Measurements from ENCODE around the gene SREBF2. TPM values are rescaled to one million over a fixed set of nuclear protein-coding genes. Genes with fewer than 3 reads are reported as not detected.

The SREBF2 gene
- total and polyA plus RNA-seq, 2 of the 8 experiments (the other 6 are each of a cell fraction or from before 2014, with no cell fraction given), result 125 to 144 TPM

DNA sequence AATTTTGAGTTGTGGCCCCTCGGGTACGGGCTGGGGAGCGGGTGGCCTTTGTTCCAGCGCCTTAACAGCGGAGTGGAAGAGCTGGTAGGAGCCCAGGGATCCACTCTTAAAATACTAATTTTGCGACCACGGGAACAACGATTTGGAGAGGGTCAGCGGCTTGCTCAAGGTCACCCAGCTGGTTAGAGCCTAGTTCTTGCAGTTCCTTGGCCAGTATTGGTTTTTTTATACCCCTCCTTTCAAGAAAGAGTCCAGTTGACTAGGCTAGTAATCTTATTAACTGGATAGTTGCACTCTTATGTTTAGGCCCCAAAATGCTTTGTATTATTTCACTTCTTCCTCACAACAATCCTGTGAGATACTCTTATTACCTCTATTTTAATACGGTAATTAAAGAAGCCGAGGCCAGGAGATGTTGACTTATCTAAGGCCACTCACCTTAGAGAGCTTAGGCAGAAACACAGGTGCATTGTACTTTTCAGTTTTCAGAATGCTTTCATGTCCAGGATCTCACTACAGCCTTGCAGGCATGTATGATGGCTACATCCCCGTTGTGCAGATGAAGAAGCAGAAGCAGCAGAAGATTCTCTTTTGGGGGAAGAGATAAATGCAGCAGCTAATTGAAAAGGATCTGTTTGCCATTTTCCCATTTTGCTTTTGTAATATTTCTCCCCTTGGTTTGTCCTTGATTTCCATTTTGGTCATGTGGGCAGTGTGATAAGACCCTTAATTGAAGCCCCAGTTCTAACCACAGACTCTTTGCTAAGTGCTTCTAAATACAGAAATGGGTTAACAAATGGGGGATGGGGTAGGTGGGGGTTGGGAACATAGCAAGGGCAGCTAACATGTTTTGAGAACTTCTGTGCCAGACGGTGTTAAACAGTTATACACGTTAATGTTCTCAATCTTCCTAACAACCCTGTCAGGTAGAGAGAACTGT, 1.4 kb downstream of the SREBF2 start:
- Histone ChIP-seq H3K56ac (replicated peaks; ENCODE audit: insufficient read length, low read depth, low read length) (peak overlapping the region; percentile 70), H3K27ac (ENCODE audit: low read depth, low read length) (0 out of 2 replicates have a peak overlapping the region, but pooled peaks have one; percentile 88), H4K5ac (ENCODE audit: insufficient read length, low read depth, low read length) (peak overlapping the region; percentile 87), H3K23ac (ENCODE audit: insufficient read length) (no peak overlapping the region), H4K20me1 (replicated peaks in 1 of 2; ENCODE audit: control insufficient read depth in 1 of 2, insufficient read depth in 2 of 2, low read length in 2 of 2) (peaks cover 0 to 11% of the 10 kb centered on the region in 2 experiments), H4K8ac (ENCODE audit: extremely low read depth, insufficient read depth, low read length) (peak overlapping the region; percentile 97; the same call in 1 of the 2 replicates), H2BK20ac (ENCODE audit: low read length) (no peak overlapping the region), H4K91ac (replicated peaks; ENCODE audit: insufficient read length, low read length) (peak overlapping the region; percentile 57), H3K4ac (replicated peaks; ENCODE audit: insufficient read length, low read depth, low read length) (peak overlapping the region; percentile 53), H2AFZ (ENCODE audit: low read length) (no peak overlapping the region), H3K14ac (ENCODE audit: insufficient read length) (no peak overlapping the region), H3K79me2 (ENCODE audit: control insufficient read depth in 1 of 2, insufficient read depth in 2 of 2, low read length in 2 of 2) (peaks cover 32 to 54% of the 10 kb centered on the region in 2 experiments), H3K36me3 (ENCODE audit: control insufficient read depth in 2 of 4, insufficient read depth in 4 of 4, low read length in 3 of 4) (peaks cover 5 to 26% (median 19%) of the 10 kb centered on the region in 4 experiments), H3K4me3 (ENCODE audit: extremely low read depth in 1 of 4, insufficient read depth in 2 of 4, low read depth in 3 of 4, low read length in 4 of 4) (peak overlapping the region; percentile 76 to 87 (median 85)), H3K9ac (replicated peaks in 1 of 4; ENCODE audit: extremely low read depth in 1 of 4, low read depth in 3 of 4, low read length in 3 of 4) (peak overlapping the region; percentile 56 to 97 (median 84)), H3K79me1 (ENCODE audit: low read depth, low read length) (peaks cover 11% of the 10 kb centered on the region; the same call in 1 of the 2 replicates), H3K4me1 (replicated peaks in 1 of 4; ENCODE audit: control insufficient read depth in 3 of 4, insufficient read depth in 4 of 4, low read length in 3 of 4) (peaks cover 0 to 5% (median 3%) of the 10 kb centered on the region in 4 experiments; a peak in 3 of 7 replicates), H2AK5ac (ENCODE audit: low read depth, low read length) (no peak overlapping the region), H2BK5ac (ENCODE audit: low read depth, low read length) (peak overlapping the region; percentile 94; the same call in 1 of the 2 replicates), H3K18ac (ENCODE audit: extremely low read depth, low read length) (peak overlapping the region; percentile 85; the same call in 1 of the 2 replicates), H2BK15ac (ENCODE audit: low read length) (no peak overlapping the region; the same call in 1 of the 2 replicates), H2BK12ac (ENCODE audit: low read depth, low read length) (peak overlapping the region; percentile 30; the same call in 1 of the 2 replicates), H3K27me3 (replicated peaks in 1 of 4; ENCODE audit: control insufficient read depth in 3 of 4, extremely low read depth in 1 of 4, insufficient read depth in 3 of 4, low read length in 3 of 4) (no peaks in the 10 kb centered on the region), H2BK120ac (replicated peaks; ENCODE audit: low read depth, low read length) (no peak overlapping the region), H3K4me2 (ENCODE audit: insufficient read depth in 1 of 2, low read depth in 2 of 2, low read length in 2 of 2) (peak overlapping the region; percentile 75 to 78), H3K23me2 (ENCODE audit: low read depth, low read length) (peaks cover 5% of the 10 kb centered on the region), H3K9me3 (ENCODE audit: insufficient read depth in 2 of 2, low read depth in 1 of 2, low read length in 1 of 2) (no peaks in the 10 kb centered on the region)
- ChIA-PET CTCF (ENCODE audit: partially characterized antibody) (interaction anchor here (0.7 to 6.0 kb wide), 5 partner anchors 10 to 1329 kb away, joined by 3 to 27 read pairs (median 3); no protein-coding TSS in a partner anchor), POLR2A (ENCODE audit: partially characterized antibody) (interaction anchor here (1.7 to 8.5 kb wide), 5 partner anchors 9 to 153 kb away, joined by 4 to 85 read pairs (median 17); partner anchors contain the start of gene CCDC134)
- FAIRE-seq (no peak), DNase-seq (ENCODE audit: low read depth in 1 of 2, low spot score in 2 of 2) (no peak)
- TF ChIP-seq HDAC6 (IDR thresholded peaks at IDR 0.05; ENCODE audit: low read depth, low read length) (no peak), CBX8 (IDR thresholded peaks at IDR 0.05; ENCODE audit: borderline replicate concordance, low read depth, low read length) (no peak), ZNF274 (IDR thresholded peaks at IDR 0.05; ENCODE audit: borderline replicate concordance, extremely low read depth, low read length) (no peak), SIN3A (conservative IDR thresholded peaks at IDR 0.05 in 1 of 2, IDR thresholded peaks at IDR 0.05 in 1 of 2; ENCODE audit: low read depth in 1 of 2, low read length in 2 of 2) (peak in 1 of 2 experiments; percentile 49; a peak in 1 of 4 replicates), EP300 (IDR thresholded peaks at IDR 0.05; ENCODE audit: borderline replicate concordance in 1 of 2, low read depth in 2 of 2, low read length in 2 of 2) (no peak)
- WGBS, 2 experiments (ENCODE audit: extremely low coverage in 1 of 2, insufficient coverage in 1 of 2, insufficient read length in 1 of 2, insufficient replicate concordance in 2 of 2, low coverage in 1 of 2, low lambda C conversion rate in 2 of 2, missing lambda C conversion rate in 1 of 2), result 19% methylated on average over 14 of the region's 14 CpGs; no CpG with 5 or more reads in 1 of the 2 experiments

Data from H1 (cell line).